Ovary (tissue), 9 donors: ENCODE data around the gene TESPA1. TPM values are rescaled to one million over a fixed set of nuclear protein-coding genes. Genes with fewer than 3 reads are reported as not detected.

ENCODE experiments used
- DNase-seq, 5 donors: peaks; one replicate each; pipeline ENCODE4 v3.0.0-alpha.2; 2019 to 2020
- H3K27ac ChIP-seq, 2 donors: fragments of 200-600 bp; one replicate each; pipeline versions ENCODE4 v1.5.1 to v1.8.0; 2019 to 2022
- H3K27me3 ChIP-seq: fragments of 200-600 bp; one replicate; pipeline ENCODE4 v1.8.0; 2022
- H3K36me3 ChIP-seq: fragments of 200-600 bp; sonication (generic); one replicate; pipeline ENCODE4 v1.5.1; 2019
- H3K4me1 ChIP-seq: one replicate; pipeline ENCODE4 v1.8.1; 2013; ENCODE audit warnings: mild to moderate bottlenecking, moderate library complexity; ENCODE audit not compliant: insufficient read depth
- H3K4me3 ChIP-seq: fragments of 200-600 bp; sonication (generic); one replicate; pipeline ENCODE4 v1.5.1; 2017
- H3K9me3 ChIP-seq, 2 donors: fragments of 200-600 bp in 1 of 2; sonication (generic) in 1 of 2; one replicate each; pipeline versions ENCODE4 v1.5.1 to v1.8.1; 2013 to 2019; ENCODE audit warnings: mild to moderate bottlenecking in 1 of 2, moderate library complexity in 1 of 2
- CTCF ChIP-seq, 3 donors: fragments of 450-650 bp in 2 of 3; fragments of 200-600 bp in 1 of 3; IDR thresholded peaks; one replicate each; pipeline versions ENCODE4 v1.5.1 to v1.8.0; 2016 to 2022; ENCODE audit warnings: antibody characterized with exemption in 3 of 3, mild to moderate bottlenecking in 1 of 3
- EP300 ChIP-seq: sonication (generic); formaldehyde crosslinking; IDR thresholded peaks from one replicate; pipeline ENCODE4 v1.6.1; 2017; ENCODE audit warnings: antibody characterized with exemption
- POLR2A ChIP-seq: fragments of 450-650 bp; IDR thresholded peaks from one replicate; pipeline ENCODE4 v1.6.1; 2017; ENCODE audit warnings: antibody characterized with exemption, mild to moderate bottlenecking, moderate library complexity
- WGBS, 3 donors: extraction: QIAGEN DNeasy Blood & Tissue Kit in 1 of 3; methylation state at CpG; one replicate each; pipeline versions ENCODE4 v1.1.5 to v1.1.7; 2013 to 2017; 5-methylcytosine and 5-hydroxymethylcytosine counted together
- intact Hi-C, 4 donors: fragments of 100-400 bp; cut with DNase I; formaldehyde crosslinking; loops; one replicate each; pipeline versions ENCODE4 v1.11.0 to v1.15.1; 2022 to 2023
- polyA plus RNA-seq, 2 donors: library from polyadenylated mRNA; stranded (reverse); fragments of 200-250 nt in 1 of 2; fragments of 350-450 nt in 1 of 2; fragmentation: Illumina TruSeq in 1 of 2; extraction: RNeasy Lipid Tissue Mini Kit (QIAGEN cat#74804) in 1 of 2; gene quantifications; one replicate each; pipeline ENCODE4 v1.2.3, GENCODE V29; 2013 to 2014
- total RNA-seq, 7 donors: library from RNA; depleted of rRNA in 2 of 7; stranded (reverse); fragments of >200 nt in 2 of 7; fragmentation: NEBNext Ultra II Directional in 3 of 7; extraction: Animal tissue kit (Norgen Biotek cat#: 25700) in 3 of 7; gene quantifications; one replicate each; pipeline versions ENCODE4 v1.1.0 to v1.2.4, GENCODE V29; 2016 to 2023
- donor health status: DM: no; HTN: no; CAD: no; lungs with moderate emphysema.
- donor health status: DM: no; HTN: no; CAD: no.
- donor health status: Bipolar disorder and iron deficiency.
- donor health status: DM: yes; HTN: yes; CAD: no.
- donor health status: DM: no; HTN: no; CAD: no.
- donor health status: DM: yes; HTN: yes; CAD: no.

TESPA1 gene
- total and polyA plus RNA-seq, 9 donors, result 1.3 to 5.9 (median 3.2) TPM

GRCh38 chr12:54936736-54937135 lies 47.8 kb downstream of the TESPA1 start:
- intact Hi-C loops, result no loop called here
- Histone ChIP-seq H3K27me3 (no peaks in the 10 kb centered on the region), H3K9me3 (no peaks in the 10 kb centered on the region), H3K4me1 (no peaks in the 10 kb centered on the region), H3K36me3 (no peaks in the 10 kb centered on the region), H3K27ac (no peak overlapping the region), H3K4me3 (no peak overlapping the region)
- WGBS, 3 donors, result 46 to 64% (median 59%) methylated on average over 3 of the region's 3 CpGs
- TF ChIP-seq CTCF (IDR thresholded peaks at IDR 0.05) (no peak), POLR2A (no peak), EP300 (no peak)
- no peak for DNase-seq

- TF ChIP-seq EP300 (no peak), POLR2A (no peak), CTCF (IDR thresholded peaks at IDR 0.05) (no peak)
- H3K4me1 ChIP-seq, result no peaks in the 10 kb centered on the region
- DNase-seq, result no peak
- no peaks in the 10 kb centered on the region for H3K27me3 ChIP-seq
- no peaks in the 10 kb centered on the region for H3K36me3 ChIP-seq
- 42 to 49% (median 44%) methylated on average over 5 of the region's 5 CpGs for WGBS, 3 donors
- H3K9me3 ChIP-seq, result no peaks in the 10 kb centered on the region
- intact Hi-C loops, result no loop called here
- H3K4me3 ChIP-seq, result no peak overlapping the region
- H3K27ac ChIP-seq, result no peak overlapping the region
Measured at GRCh38 chr12:54935235-54935951, 49.2 kb downstream of the TESPA1 start.

- no peak for TF ChIP-seq EP300
- TF ChIP-seq POLR2A, result no peak
- TF ChIP-seq CTCF (IDR thresholded peaks at IDR 0.05), result no peak
- intact Hi-C loops, result no loop called here
- Histone ChIP-seq H3K4me3 (no peak overlapping the region), H3K27ac (no peak overlapping the region), H3K36me3 (no peaks in the 10 kb centered on the region), H3K4me1 (no peaks in the 10 kb centered on the region), H3K27me3 (no peaks in the 10 kb centered on the region), H3K9me3 (no peaks in the 10 kb centered on the region)
- DNase-seq, result no peak
- 38 to 75% (median 63%) methylated on average over 1 of the region's 1 CpG for WGBS, 3 donors
Measured at GRCh38 chr12:54934419-54934818, 50.1 kb downstream of the TESPA1 start.

- Histone ChIP-seq H3K27me3 (no peaks in the 10 kb centered on the region), H3K9me3 (no peaks in the 10 kb centered on the region), H3K4me3 (no peak overlapping the region), H3K36me3 (no peaks in the 10 kb centered on the region), H3K27ac (no peak overlapping the region), H3K4me1 (no peaks in the 10 kb centered on the region)
- no peak for DNase-seq
- TF ChIP-seq CTCF (IDR thresholded peaks at IDR 0.05), result no peak
- no peak for TF ChIP-seq POLR2A
- no peak for TF ChIP-seq EP300
- WGBS, 3 donors, result 36 to 58% (median 52%) methylated on average over 1 of the region's 1 CpG
- intact Hi-C loops, result no loop called here
Measured at GRCh38 chr12:54933376-54933775, 51.2 kb downstream of the TESPA1 start.
